GM15510 (cell line): ENCODE results near the gene TSPAN19.

Source experiments
- POLR2A ChIP-seq: IDR thresholded peaks from 3 replicates; pipeline ENCODE4 v1.6.1; 2011; ENCODE audit warnings: borderline replicate concordance; ENCODE audit not compliant: insufficient read length; ENCODE audit errors: extremely low read depth

The TSPAN19 gene

DNA sequence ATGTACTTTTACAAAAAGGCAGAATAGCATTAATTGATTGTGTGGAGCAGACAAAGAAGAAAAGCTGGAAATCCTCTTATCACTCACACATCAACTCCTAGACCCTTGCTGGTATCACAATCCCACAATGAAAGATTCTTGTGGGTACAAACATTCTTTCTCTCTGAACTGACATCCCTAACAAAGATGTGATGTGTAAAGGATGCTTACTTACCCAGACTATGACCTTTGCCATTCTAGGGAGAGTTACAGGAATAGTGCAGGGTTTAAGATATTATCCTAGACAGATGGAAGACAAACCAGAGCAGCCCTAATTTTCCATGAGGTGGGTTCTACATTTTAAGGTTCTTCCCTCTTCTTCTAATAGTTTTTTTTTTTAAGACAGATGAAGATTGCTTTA, 63.1 kb downstream of the TSPAN19 start:
- no peak for TF ChIP-seq POLR2A

DNA sequence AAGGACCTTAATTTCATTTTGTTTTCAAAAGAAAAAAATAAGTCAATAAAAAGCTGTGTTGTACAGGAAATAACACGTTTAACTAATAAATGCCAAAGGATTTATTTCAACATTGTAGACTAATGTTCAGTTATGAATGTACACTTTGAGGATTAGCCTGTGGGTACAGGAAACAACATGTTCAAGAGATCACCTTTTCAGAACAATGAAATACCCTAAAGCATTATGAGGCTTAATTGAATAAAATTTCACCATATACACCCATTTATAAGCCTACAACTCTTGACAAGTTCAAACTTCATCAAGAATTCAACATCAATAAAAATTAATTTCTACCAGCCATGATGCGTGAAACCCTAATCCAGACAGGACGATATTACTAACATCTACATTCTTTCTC, 66.9 kb downstream of the TSPAN19 start:
- no peak for TF ChIP-seq POLR2A
